AG20443 (cell line): ENCODE measurements around the gene NR2F1-AS1.
"Not testable (repeated sequence)": the region's sequence is repeated elsewhere in the genome, so short reads cannot be mapped to it uniquely, and the experiment has no call there.

ENCODE experiments used
- DNase-seq: peaks from one replicate; pipeline ENCODE4 v3.0.0; 2012; ENCODE audit warnings: low spot score, mixed read lengths

Gene NR2F1-AS1

GRCh38 chr5:93427316-93427715 is 153.7 kb downstream of the NR2F1-AS1 start:
- no peak for DNase-seq

GRCh38 chr5:93425096-93425495 is 155.9 kb downstream of the NR2F1-AS1 start:
- peak; percentile 64 for DNase-seq

- no peak for DNase-seq
These were observed 157.7 kb downstream of the NR2F1-AS1 start for GRCh38 chr5:93423300-93423699.

- no peak for DNase-seq
These were observed 158.3 kb downstream of the NR2F1-AS1 start for GRCh38 chr5:93422652-93423280.

GRCh38 chr5:93421987-93422401 is 159.0 kb downstream of the NR2F1-AS1 start:
- DNase-seq: no peak

- no peak for DNase-seq
These were observed 159.6 kb downstream of the NR2F1-AS1 start for GRCh38 chr5:93421468-93421867.

GRCh38 chr5:93417490-93417889 is 163.5 kb downstream of the NR2F1-AS1 start:
- no peak for DNase-seq

GRCh38 chr5:93415819-93416218 is 165.2 kb downstream of the NR2F1-AS1 start:
- no peak for DNase-seq

- no peak for DNase-seq
These were observed 169.3 kb downstream of the NR2F1-AS1 start for GRCh38 chr5:93411716-93412115.

GRCh38 chr5:93409691-93410090 is 171.3 kb downstream of the NR2F1-AS1 start:
- no peak for DNase-seq

GRCh38 chr5:93407454-93407853 is 173.6 kb downstream of the NR2F1-AS1 start:
- DNase-seq: no peak

GRCh38 chr5:93406971-93407401 is 174.0 kb downstream of the NR2F1-AS1 start:
- DNase-seq: no peak

- no peak for DNase-seq
These were observed 176.8 kb downstream of the NR2F1-AS1 start for GRCh38 chr5:93404246-93404645.

- no peak for DNase-seq
These were observed 177.7 kb downstream of the NR2F1-AS1 start for GRCh38 chr5:93403141-93403928.

GRCh38 chr5:93402451-93402850 is 178.6 kb downstream of the NR2F1-AS1 start:
- DNase-seq: no peak

- DNase-seq: no peak
These were observed 179.3 kb downstream of the NR2F1-AS1 start for GRCh38 chr5:93401634-93402213.

- no peak for DNase-seq
These were observed 181.3 kb downstream of the NR2F1-AS1 start for GRCh38 chr5:93399675-93400074.

GRCh38 chr5:93395971-93396379 is 185.0 kb downstream of the NR2F1-AS1 start:
- DNase-seq: no peak

GRCh38 chr5:93395010-93395409 is 186.0 kb downstream of the NR2F1-AS1 start:
- DNase-seq: no peak

GRCh38 chr5:93394301-93394700 is 186.7 kb downstream of the NR2F1-AS1 start:
- DNase-seq: no peak

GRCh38 chr5:93391169-93391568 is 189.8 kb downstream of the NR2F1-AS1 start:
- DNase-seq: not testable (repeated sequence)

- DNase-seq: peak; percentile 21
These were observed 195.4 kb downstream of the NR2F1-AS1 start for GRCh38 chr5:93385655-93386054.

- no peak for DNase-seq
These were observed 196.0 kb downstream of the NR2F1-AS1 start for GRCh38 chr5:93384995-93385394.
